SK-MEL-5 (cell line): Measurements from ENCODE around the gene NKAIN4. TPM values are rescaled to one million over a fixed set of nuclear protein-coding genes. Genes with fewer than 3 reads are reported as not detected.
A peak's percentile ranks its signal among the peaks of the same experiment; 100 is the strongest.

Experiments
- DNase-seq: peaks from one replicate; pipeline ENCODE4 v3.0.0-alpha.2; 2016; ENCODE audit warnings: low read depth, low spot score
- in situ Hi-C: cut with HindIII; loops from 2 replicates; pipeline ENCODE4 v1.10.0; 2016; ENCODE audit warnings: low sequenced_read_pairs, high pct_unique_total_duplicates, low pct_unique_long_range_greater_than_20kb
- polyA plus RNA-seq, 2 experiments: library from polyadenylated mRNA; depleted of rRNA; stranded (reverse); fragments of >200 nt; gene quantifications; 2 replicates each; pipeline ENCODE4 v1.2.3, GENCODE V29; 2015
- total RNA-seq: library from RNA; depleted of rRNA; stranded (reverse); fragments of >200 nt; shearing (Covaris generic); gene quantifications from 2 replicates; pipeline ENCODE4 v1.2.3, GENCODE V29; 2014; rRNA removed

The NKAIN4 gene
- total RNA-seq = not detected in 2 replicates
- not detected in 2 replicates for polyA plus RNA-seq (2015; cell fraction: cytosol; rRNA removed)
- polyA plus RNA-seq (2015; cell fraction: nucleus; rRNA removed) = not detected in 2 replicates

GRCh38 chr20:63254232-63254605, at the start of gene NKAIN4:
Gene NKAIN4, minus strand, starts transcription at chr20:63254463. Its CDS starts 13 bp downstream, at chr20:63254450.
- DNase-seq = no peak
- in situ Hi-C loops = no loop called here

GRCh38 chr20:63303095-63303666, 48.9 kb upstream of the NKAIN4 start:
- in situ Hi-C loops = no loop called here

GRCh38 chr20:63301671-63302070, 47.4 kb upstream of the NKAIN4 start:
- DNase-seq = no peak
- in situ Hi-C loops = no loop called here

More at GRCh38 chr20:63303095-63303666, 48.9 kb upstream of the NKAIN4 start:
- no peak for DNase-seq

GRCh38 chr20:63298731-63299312, 44.6 kb upstream of the NKAIN4 start:
- no peak for DNase-seq
- in situ Hi-C loops = no loop called here

GRCh38 chr20:63297796-63298572, 43.7 kb upstream of the NKAIN4 start:
- in situ Hi-C loops = no loop called here
- no peak for DNase-seq

GRCh38 chr20:63297371-63297781, 43.1 kb upstream of the NKAIN4 start:
- no peak for DNase-seq
- in situ Hi-C loops = no loop called here

GRCh38 chr20:63296531-63297299, 42.5 kb upstream of the NKAIN4 start:
- in situ Hi-C loops = no loop called here

GRCh38 chr20:63295846-63296245, 41.6 kb upstream of the NKAIN4 start:
- in situ Hi-C loops = no loop called here

More at GRCh38 chr20:63296531-63297299, 42.5 kb upstream of the NKAIN4 start:
- DNase-seq = no peak

GRCh38 chr20:63295422-63295821, 41.2 kb upstream of the NKAIN4 start:
- in situ Hi-C loops = no loop called here
- DNase-seq = no peak

More at GRCh38 chr20:63295846-63296245, 41.6 kb upstream of the NKAIN4 start:
- DNase-seq = no peak

- no peak for DNase-seq
- in situ Hi-C loops = no loop called here
Measured at GRCh38 chr20:63295018-63295417, 40.8 kb upstream of the NKAIN4 start.

GRCh38 chr20:63294536-63294900, 40.3 kb upstream of the NKAIN4 start:
- no peak for DNase-seq
- in situ Hi-C loops = no loop called here

- DNase-seq = no peak
- in situ Hi-C loops = no loop called here
Measured at GRCh38 chr20:63293871-63294535, 39.7 kb upstream of the NKAIN4 start.

- in situ Hi-C loops = no loop called here
- no peak for DNase-seq
Measured at GRCh38 chr20:63293456-63293855, 39.2 kb upstream of the NKAIN4 start.

- no peak for DNase-seq
- in situ Hi-C loops = no loop called here
Measured at GRCh38 chr20:63292904-63293303, 38.6 kb upstream of the NKAIN4 start, which contains the start of gene COL20A1. Gene COL20A1, plus strand, starts transcription at chr20:63293186. Its CDS starts 1,922 bp downstream, at chr20:63295108.

- in situ Hi-C loops = no loop called here
- no peak for DNase-seq
Measured at GRCh38 chr20:63292292-63292701, 38.0 kb upstream of the NKAIN4 start.

- in situ Hi-C loops = no loop called here
- no peak for DNase-seq
Measured at GRCh38 chr20:63291811-63292210, 37.5 kb upstream of the NKAIN4 start.

- DNase-seq = peak; percentile 47
- in situ Hi-C loops = no loop called here
Measured at GRCh38 chr20:63290677-63291472, 36.6 kb upstream of the NKAIN4 start.
